Astrocyte of the cerebellum (primary cell): ENCODE results near the gene AFDN.

Experiments used
- DNase-seq: peaks from one replicate; pipeline ENCODE4 v3.0.0-alpha.2; 2011; ENCODE audit warnings: low read depth
- H3K4me3 ChIP-seq: 2 replicates; pipeline ENCODE4 v1.5.1; 2011; ENCODE audit warnings: mild to moderate bottlenecking, low read depth, low read length, moderate library complexity
- CTCF ChIP-seq: IDR thresholded peaks from 2 replicates; pipeline ENCODE4 v1.5.1; 2012; ENCODE audit warnings: low read length, low read depth, moderate library complexity, mild to moderate bottlenecking; ENCODE audit errors: missing control alignments
- in situ Hi-C: cut with HindIII; loops from 2 replicates; pipeline ENCODE4 v1.10.0; 2017; ENCODE audit warnings: low sequenced_read_pairs

Gene AFDN

GRCh38 chr6:167860550-167861226, 34.0 kb downstream of the AFDN start:
- no peak for TF ChIP-seq CTCF
- in situ Hi-C loops: no loop called here
- no peak for DNase-seq
- no peak overlapping the region for H3K4me3 ChIP-seq

- in situ Hi-C loops: no loop called here
- DNase-seq: no peak
- H3K4me3 ChIP-seq: no peak overlapping the region
- no peak for TF ChIP-seq CTCF
These were observed 34.7 kb downstream of the AFDN start for GRCh38 chr6:167861424-167861823.

GRCh38 chr6:167863897-167864296, 37.2 kb downstream of the AFDN start:
- H3K4me3 ChIP-seq: no peak overlapping the region
- no peak for DNase-seq
- no peak for TF ChIP-seq CTCF
- in situ Hi-C loops: no loop called here

GRCh38 chr6:167866642-167867041, 39.9 kb downstream of the AFDN start:
- in situ Hi-C loops: no loop called here
- no peak for TF ChIP-seq CTCF
- no peak for DNase-seq

GRCh38 chr6:167870321-167870720, 43.6 kb downstream of the AFDN start:
- no peak overlapping the region for H3K4me3 ChIP-seq
- no peak for DNase-seq
- TF ChIP-seq CTCF: no peak
- in situ Hi-C loops: no loop called here

More at GRCh38 chr6:167866642-167867041, 39.9 kb downstream of the AFDN start:
- H3K4me3 ChIP-seq: no peak overlapping the region

- TF ChIP-seq CTCF: no peak
- in situ Hi-C loops: no loop called here
- peak; percentile 18 for DNase-seq
- H3K4me3 ChIP-seq: no peak overlapping the region
These were observed 46.0 kb downstream of the AFDN start for GRCh38 chr6:167872538-167873210.
